Muscle of back (tissue), 11 donors: ENCODE measurements around the gene STAG2. TPM values are rescaled to one million over a fixed set of nuclear protein-coding genes. Genes with fewer than 3 reads are reported as not detected.
A peak's percentile ranks its signal among the peaks of the same experiment; 100 is the strongest.
"Not testable (repeated sequence)": the region's sequence is repeated elsewhere in the genome, so short reads cannot be mapped to it uniquely, and the experiment has no call there.

Source experiments
- DNase-seq, 3 donors: peaks; one replicate each; pipeline versions ENCODE4 v3.0.0 to v3.0.0-alpha.2; 2013
- polyA plus RNA-seq, 10 donors: library from polyadenylated mRNA; unstranded; fragments of 120-200 nt; gene quantifications; one replicate each; pipeline ENCODE4 v1.2.1, GENCODE V29; 2013; ENCODE audit not compliant: insufficient read length in 10 of 10

The STAG2 gene
- polyA plus RNA-seq, 10 donors: 59.0 to 98.0 (median 74.6) TPM

DNA sequence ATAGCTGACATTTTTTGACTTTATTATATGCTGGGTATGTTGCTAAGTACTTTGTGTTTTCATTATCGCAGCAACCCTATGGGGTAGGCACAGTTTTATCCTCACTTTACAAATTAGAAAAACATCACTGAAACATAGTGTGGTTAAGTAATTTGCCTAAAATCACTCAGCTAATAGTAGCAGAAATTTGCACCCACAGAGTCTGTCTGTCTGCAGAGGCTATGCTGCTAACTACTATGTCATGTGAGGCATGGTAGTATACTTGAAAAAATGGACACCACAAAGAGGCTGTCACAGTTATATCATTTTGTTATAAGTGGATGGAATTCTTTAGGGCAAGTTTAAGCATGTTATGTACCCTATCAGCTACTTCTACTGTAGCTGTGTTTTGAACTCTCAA, 69.0 kb downstream of the STAG2 start:
- DNase-seq: no peak

DNA sequence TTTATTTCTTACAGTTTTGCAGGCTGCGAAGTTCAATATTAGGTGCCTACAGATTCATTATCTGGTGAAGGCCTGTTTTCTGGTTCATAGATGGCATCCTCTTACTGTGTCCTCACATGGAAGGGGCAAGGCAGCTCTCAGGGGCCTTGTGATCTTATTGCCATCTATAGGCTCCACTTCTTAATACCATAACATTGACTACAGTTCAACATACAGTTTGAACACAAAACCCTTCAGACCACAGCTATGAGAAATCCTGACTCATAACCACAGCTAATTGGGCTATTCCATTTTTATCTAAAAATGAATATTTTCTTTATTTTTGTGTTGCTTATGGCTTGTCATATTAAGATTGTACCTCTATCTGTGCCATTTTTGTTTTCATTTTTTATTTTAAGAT, 72.3 kb downstream of the STAG2 start:
- DNase-seq: peak in 1 of 3 donors; percentile 12

DNA sequence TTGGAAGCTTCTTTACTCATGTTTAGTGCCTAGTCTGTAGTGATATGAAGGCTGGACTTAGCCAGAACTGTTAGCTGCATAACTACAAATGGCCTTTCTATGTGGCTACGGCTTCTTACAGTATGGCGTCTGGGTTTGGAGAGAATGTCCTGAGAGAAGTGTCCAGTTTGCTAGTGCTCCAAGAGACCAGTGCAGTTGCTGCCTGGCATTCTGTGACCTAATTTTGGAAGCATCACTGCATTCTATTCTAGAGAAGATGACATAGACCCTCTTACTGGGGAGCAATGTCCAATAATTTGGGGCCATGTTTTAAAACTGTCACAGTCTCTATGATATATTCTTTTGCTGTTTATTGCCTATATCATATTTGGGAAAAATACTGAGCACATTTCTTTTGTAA, 74.2 kb downstream of the STAG2 start:
- DNase-seq: no peak

DNA sequence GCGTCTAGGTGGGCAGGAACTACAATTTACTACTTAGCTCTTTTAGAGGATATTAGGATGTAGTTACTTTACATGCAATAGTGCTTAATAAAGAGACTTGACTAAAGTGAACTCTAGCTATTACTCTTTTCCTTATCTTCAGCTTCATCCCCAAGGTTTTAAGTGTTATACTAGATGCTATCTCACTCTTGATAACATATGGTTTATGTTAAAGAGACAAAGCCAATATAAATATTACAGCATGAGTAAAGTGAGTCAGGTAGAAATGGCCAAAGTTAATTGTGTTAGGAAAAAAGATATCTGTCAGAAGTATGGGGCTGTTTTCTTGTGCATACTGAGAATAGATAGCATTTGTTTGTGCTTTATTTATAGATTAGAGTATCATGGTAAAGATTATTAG, 80.5 kb downstream of the STAG2 start:
- DNase-seq: no peak

DNA sequence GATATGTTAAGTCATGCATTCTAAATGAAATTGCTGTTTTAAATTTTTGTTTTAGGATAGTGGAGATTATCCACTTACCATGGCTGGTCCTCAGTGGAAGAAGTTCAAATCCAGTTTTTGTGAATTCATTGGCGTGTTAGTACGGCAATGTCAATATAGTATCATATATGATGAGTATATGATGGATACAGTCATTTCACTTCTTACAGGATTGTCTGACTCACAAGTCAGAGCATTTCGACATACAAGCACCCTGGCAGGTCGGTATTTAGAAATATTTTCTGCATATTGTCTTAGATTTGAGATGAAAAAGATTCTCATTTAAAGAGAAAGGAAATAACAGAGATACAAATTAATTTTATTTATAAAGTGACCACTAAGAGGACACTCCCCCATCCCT, 83.6 kb downstream of the STAG2 start:
- no peak for DNase-seq

DNA sequence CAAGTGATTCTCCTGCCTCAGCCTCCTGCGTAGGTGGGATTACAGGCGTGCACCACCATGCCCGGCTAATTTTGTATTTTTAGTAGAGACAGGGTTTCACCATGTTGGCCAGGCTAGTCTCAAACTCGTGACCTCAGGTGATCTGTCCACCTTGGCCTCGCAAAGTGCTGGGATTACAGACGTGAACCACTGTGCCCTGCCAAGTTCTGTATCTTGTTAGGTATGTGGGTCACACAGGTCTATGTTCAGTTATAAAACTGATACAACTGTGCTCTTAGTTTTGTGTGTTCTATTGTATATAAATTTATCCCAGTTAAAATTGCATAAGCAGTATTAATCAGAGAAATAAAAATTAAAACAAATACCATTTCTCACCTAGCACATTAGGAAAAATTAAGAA, 122.9 kb downstream of the STAG2 start:
- not testable (repeated sequence) for DNase-seq

DNA sequence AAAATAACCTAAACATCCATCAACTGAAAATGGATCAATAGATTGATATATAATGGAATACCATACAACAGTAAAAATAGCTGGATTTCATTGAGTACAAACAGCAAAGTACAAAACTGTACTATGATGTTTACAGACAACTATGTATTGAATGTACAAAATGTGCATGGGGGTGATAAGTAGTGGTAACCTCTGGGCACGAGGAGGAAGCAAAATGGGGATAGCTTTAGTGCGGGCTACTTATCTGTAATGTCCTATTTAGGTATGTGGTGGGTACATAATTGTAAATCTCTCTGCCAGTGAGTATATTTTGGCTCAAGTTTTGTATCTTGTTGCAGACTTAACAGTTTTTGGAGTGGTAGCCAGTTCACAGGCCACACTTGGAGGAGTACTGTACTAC, 123.6 kb downstream of the STAG2 start:
- DNase-seq: no peak

DNA sequence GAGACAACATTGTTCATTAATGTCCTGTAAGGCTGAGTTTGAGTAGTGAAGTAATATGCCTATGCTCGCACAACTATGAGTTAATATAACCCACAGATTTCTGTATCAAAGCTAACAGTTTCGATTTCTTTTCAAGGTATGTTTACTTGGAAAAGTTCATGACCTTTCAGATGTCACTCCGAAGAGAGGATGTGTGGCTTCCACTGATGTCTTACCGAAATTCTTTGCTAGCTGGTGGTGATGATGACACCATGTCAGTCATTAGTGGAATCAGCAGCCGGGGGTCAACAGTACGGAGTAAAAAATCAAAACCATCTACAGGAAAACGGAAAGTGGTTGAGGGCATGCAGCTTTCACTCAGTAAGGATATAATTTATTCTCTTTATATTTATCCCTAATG, 124.9 kb downstream of the STAG2 start:
- no peak for DNase-seq

DNA sequence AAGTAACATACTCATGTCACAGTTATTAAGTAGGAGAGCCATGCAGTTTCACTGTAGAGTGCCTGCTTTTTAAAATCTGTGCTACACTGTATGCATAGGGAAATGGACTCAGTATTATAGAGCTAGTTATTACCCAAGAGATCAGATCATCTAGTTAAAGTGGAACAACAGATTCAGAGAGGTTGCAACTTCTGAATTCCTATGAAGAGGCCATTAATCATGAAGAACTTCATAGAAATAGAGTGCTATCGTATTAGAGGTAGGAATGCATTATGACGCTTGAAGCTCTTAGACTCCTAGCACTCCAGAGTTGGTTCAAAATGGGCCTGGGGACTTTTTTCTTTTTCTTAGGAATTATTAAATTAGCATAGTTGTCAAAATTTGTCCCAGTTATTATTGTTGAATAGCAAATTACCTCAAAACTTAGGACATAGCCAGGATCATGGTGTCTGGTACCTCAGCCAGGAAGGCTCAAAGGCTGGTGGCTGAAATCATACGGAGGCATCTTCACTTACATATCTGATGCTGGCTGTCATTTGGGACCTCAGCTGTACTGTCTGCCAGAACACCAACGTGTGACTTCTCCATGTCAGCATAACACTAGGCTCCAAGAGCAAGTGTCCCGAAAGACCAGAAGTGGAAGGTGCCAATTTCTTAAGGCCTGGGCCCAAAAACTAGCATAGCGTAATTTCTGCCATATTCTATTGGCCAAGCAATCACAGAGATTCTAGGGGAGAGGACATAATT, 125.7 kb downstream of the STAG2 start:
- DNase-seq: no peak

DNA sequence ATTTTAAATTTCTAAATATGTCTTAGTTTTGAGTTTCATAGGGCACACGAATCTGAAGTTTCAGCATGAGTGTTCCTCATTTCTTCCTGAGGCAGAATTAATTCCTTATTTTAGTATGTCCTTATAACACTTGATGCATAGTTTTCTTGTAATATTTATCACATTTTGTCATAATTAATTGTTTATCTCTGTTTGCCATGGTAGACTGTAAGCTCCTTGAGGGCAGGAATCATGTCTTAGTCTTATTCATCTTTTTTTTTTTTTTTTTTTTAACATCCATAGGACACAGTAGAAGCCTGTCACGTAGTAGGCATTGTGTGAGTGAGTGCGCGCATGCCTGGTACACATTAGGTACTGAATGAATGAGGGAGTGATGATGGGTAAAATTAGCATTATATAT, 131.7 kb downstream of the STAG2 start:
- DNase-seq: no peak

DNA sequence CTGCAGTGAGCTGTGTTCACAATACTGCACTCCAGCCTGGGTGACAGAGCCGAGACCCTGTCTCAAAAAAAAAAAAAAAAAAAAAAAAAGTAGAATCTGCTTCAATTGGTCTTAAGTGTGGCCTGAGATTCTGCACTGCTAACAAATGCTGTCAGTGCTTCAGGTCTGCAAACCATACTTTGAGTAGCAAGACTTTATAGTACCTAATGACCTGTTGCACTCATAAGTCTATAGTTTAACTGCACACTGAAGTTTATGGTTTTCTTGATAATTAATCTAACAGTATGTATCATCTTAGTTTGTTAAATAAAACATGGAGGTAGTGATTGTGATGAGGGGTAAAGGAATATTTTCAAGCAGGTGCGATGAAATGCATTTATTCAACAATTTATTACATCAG, 135.6 kb downstream of the STAG2 start:
- DNase-seq: no peak

DNA sequence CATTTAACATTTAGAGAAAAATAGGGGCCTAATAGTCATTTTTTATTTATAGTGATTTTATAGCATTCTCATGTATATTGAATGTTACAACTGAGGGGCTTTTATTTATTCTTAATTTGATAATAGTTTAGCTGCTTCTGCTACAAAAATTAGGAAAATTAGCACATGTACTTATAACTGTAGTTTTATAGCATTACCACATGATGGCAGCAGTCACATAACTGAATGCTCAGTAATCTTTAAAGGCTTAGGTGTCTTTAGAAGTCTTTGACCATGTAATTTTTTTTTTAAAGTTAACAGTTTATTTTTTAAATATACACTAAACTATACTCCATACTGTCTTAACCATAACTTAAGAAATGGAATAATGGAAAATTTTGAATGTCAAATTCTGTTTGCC, 136.6 kb downstream of the STAG2 start:
- peak; percentile 19 to 46 (median 24) for DNase-seq

DNA sequence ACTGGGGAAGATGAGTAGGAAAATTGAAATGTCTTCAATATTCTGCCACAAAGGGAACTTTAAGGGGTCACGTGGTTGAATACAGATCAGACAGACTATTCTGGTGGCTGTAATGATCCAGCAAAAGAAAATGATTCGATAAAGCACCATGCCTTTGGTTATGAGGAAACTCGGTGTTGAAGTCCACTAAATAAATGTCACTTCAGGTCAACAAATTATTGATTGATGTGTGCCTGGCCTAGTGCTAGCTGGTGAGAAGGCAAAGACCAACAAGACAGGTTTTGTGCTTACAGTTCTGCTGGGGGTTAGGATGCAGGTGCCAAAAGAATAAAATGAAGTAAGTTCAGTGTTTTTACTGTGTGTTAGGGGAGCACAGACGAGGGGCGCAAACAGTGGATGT, 142.5 kb downstream of the STAG2 start:
- DNase-seq: no peak

DNA sequence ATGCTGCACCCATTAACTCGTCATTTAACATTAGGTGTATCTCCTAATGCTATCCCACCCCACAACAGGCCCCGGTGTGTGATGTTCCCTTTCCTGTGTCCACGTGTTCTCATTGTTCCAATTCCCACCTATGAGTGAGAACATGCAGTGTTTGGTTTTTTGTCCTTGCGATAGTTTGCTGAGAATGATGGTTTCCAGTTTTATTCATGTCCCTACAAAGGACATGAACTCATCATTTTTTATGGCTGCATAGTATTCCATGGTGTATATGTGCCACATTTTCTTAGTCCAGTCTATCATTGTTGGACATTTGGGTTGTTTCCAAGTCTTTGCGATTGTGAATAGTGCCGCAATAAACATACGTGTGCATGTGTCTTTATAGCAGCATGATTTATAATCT, 143.0 kb downstream of the STAG2 start:
- not testable (repeated sequence) for DNase-seq

DNA sequence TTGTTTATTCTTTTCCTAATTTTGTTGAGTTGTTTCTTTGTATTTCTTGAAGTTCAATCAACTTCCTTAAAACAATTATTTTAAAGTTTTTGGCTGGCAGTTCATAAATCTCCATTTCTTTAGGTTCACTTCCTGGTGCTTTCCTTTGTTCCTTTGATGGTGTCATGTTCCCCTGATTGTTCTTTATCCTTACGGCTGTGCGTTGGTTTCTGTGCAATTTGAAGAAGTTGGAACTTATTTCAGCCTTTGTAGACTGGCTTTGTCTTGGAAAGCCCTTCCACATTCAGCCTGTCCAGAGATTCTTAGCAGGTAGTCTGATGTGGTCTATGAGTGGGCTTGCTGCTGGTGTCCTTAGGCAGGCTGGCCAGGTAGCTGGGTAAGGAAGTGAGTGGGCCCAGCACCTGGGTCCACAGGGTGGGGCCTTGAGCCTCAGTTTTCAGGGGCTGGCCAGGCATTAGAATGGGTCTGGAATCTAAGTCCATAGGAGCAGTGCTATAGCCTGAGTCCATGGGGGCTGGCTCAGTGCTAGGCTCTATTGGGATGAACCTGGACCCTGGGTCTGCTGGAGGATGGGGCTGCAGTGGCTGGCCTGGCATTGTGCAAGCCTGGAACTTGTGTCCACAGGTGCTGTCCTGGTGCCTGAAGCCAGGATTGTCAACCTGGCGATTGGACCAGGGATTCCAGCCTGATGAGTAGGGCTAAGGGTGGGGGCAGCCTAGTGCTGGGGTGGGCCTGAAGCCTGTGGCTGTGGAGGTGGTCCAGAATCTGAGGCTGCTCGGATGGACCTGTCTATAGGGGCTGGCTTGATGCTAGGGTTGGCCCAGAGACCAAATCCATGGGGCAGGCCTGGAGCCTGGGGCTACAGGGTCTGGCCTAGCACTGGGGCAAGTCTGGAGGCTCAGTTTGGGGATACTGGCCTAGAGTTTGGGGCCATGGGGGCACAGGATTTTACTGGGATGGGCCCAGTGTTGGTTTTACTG, 152.4 kb downstream of the STAG2 start:
- no peak for DNase-seq

DNA sequence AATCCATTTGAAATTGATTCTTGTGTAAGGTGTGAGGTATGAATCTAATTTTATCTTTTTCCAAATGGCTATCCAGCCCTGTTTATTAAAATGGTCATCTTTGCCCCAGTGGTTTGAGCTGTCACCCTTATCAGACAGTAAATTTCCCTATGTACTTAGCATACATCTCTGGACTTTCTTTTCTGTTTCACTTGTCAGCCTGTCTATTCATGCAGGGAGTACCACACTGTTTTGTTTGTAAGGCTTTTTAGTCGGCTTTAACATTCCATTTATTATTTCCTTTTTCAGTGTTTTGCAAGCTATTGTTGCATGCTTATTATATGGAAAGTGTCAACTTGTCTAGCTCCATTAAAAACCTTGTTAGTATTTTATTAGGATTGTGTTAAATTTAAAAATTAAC, 155.8 kb downstream of the STAG2 start:
- DNase-seq: no peak

DNA sequence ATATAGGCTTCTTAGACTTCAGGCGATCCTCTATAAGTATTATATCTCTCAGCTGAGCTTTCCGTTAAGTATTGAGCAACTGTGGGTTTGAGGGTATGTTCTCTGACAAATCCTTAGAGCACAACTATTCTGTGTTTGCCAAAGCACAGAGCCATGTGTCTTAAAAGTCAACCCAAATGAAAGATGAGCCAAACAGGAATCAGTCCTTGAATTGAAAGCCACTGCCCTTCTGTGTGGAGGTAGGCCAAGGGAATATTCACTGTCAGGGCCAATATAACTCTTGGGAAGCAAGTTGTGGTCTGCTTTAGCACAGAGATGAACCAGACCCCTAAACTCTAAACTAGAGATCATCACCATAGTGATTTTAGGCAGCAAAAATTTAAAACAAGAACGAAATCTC, 164.0 kb downstream of the STAG2 start:
- peak in 1 of 3 donors; percentile 37 for DNase-seq

DNA sequence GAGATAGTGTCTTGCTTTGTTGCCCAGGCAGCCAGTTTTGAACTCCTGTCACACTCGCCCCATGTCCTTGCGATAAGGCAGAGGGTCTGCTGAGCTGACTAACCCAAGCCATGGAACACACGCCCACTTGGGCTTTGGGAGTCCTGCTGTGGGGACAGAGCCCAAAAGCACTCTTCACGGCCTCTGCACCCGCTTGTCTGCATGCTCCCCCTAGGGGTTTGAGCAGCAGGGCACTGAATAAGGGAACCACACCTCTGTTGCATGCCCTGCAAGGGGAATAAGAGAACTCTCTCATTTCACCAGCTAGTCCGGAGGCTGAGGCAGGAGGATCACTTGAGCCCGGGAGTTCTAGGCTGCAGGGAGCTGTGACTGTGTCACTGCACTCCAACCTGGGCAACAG, 166.0 kb downstream of the STAG2 start:
- DNase-seq: no peak

DNA sequence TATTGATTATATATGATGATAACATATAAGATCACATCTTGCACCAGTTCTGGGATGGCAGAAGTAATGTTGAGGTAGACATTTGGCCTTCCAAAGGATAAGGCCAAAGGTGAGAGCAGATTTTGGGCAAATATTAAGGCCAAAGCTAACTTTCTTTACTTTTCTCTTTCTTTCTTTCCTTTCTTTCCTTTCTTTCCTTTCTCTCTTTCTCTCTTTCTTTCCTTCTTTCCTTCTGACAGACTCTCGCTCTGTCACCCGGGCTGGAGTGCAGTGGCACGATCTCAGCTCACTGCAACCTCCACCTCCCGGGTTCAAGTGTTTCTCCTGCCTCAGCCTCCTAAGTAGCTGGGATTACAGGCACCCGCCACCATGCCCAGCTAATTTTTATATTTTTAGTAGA, 170.9 kb downstream of the STAG2 start:
- not testable (repeated sequence) for DNase-seq

DNA sequence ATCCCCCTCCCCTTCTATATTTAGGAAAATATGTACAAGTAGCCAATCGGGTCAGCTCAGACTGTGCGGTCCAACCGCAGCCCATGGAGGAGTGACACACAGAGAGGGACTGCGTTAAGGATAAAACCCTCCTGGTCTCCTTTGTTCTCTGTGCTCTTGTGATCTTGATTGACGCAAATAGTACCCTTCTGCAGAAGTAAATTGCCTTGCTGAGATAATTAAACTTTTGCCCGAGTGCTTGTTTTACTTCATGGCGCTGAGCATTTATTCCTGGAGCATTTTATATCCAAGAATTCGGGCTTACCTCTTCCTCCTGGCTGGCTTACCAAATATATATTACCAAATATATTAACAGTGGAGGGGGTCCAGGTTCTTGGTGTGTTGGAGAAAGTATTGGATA, 184.2 kb downstream of the STAG2 start:
- no peak for DNase-seq

DNA sequence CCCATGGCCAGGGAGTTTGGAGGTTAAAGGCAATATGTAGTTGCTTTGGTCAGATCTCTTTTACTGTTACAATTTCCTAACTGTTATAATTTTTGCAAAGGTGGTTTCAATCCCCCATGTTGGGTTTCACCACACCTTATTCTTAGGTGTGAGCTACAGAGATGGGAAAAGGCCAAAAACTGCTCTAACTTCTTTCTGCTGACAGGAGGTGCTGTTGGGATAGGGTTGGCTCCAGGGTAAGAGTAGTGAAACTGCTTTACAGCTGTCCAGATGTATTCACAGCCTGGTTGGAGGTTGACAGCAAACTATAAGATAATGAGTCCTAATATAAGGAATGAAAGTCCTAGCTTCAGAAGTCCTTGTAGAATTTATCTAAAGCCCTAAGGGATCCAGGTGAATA, 189.7 kb downstream of the STAG2 start:
- DNase-seq: no peak
